GM12873 (cell line): Measurements from ENCODE around the gene ADGRG4.

Experiments used
- CTCF ChIP-seq: IDR thresholded peaks from 2 replicates; pipeline ENCODE4 v1.5.1; 2012; ENCODE audit warnings: low read depth, mild to moderate bottlenecking, moderate library complexity, low read length, control low read depth; ENCODE audit not compliant: insufficient read depth; ENCODE audit errors: missing control alignments

ADGRG4 gene

GRCh38 chrX:136321532-136321931 is 20.8 kb downstream of the ADGRG4 start:
- TF ChIP-seq CTCF: no peak

- no peak for TF ChIP-seq CTCF
Measured at GRCh38 chrX:136322064-136322463, 21.3 kb downstream of the ADGRG4 start.

GRCh38 chrX:136325377-136325776 is 24.6 kb downstream of the ADGRG4 start:
- no peak for TF ChIP-seq CTCF

DNA sequence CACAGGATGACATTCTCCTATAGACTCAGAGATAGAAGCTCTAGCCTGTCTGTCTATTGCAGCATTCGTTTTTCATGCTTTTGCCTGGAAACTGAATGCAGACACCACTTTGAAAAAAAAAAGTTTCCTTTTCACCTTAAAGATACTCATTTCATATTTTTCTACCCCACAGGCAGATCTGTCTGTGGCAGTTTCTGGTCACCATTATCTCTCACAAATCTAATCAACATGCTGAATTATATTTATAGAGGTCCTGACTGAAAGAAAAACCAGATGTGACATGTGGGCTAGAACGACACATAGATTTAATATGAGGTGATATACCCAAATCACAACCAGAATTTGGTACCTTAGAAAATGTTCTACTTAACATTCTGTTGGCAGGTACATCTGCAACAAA is 28.2 kb downstream of the ADGRG4 start:
- TF ChIP-seq CTCF: no peak

DNA sequence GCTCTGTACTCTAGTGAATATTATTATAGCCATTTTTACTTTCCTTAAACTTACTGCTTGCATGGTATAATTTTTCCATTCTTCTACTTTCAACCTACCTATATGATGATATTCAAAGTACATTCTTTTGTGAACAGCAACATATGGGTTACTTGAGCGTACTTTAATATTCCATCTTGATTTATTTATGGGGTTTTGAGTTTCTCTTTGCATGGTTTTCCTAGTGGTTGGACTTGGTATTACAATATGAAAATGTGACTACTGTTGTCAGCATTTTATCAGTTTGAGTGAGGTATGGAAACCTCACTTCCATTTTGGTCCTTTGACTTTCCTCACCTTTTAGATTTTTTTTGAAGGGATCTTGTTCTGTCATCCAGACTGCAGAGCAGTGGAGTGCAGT is 35.9 kb downstream of the ADGRG4 start:
- TF ChIP-seq CTCF: peak; percentile 52

DNA sequence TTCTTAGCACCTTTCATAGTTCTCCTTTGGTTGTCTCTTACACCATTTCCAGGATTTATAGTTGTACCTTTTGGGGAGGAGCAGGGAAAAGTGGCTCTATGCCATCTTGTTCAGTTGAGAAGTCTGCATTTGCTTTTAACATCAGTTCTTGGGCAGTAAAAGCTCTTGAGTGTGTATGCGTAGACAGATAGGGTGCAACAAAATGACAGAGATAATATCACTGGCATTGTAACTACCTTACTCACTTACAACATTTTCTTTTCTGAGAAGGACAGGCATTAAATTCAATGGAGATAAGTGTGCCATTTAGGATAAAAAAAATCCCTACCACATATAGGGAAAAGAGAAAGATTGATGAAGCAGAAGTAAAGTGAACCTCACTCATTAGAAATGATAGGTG is 38.9 kb downstream of the ADGRG4 start:
- no peak for TF ChIP-seq CTCF

GRCh38 chrX:136344320-136344719 is 43.6 kb downstream of the ADGRG4 start:
- no peak for TF ChIP-seq CTCF
